Urinary bladder (tissue), 4 donors: ENCODE results near the gene PEAK1. TPM values are rescaled to one million over a fixed set of nuclear protein-coding genes. Genes with fewer than 3 reads are reported as not detected.

Experiments
- DNase-seq: peaks from one replicate; pipeline ENCODE4 v3.0.0-alpha.2; 2015; ENCODE audit errors: extremely low spot score
- H3K27ac ChIP-seq: one replicate; pipeline ENCODE4 v1.5.1; 2013; ENCODE audit warnings: low read depth, mild to moderate bottlenecking, moderate library complexity
- H3K36me3 ChIP-seq: one replicate; pipeline ENCODE4 v1.6.1; 2013; ENCODE audit warnings: mild to moderate bottlenecking, moderate library complexity; ENCODE audit not compliant: insufficient read depth
- H3K4me1 ChIP-seq: one replicate; pipeline ENCODE4 v1.6.1; 2013; ENCODE audit warnings: mild to moderate bottlenecking, moderate library complexity; ENCODE audit not compliant: insufficient read depth
- H3K4me3 ChIP-seq: one replicate; pipeline ENCODE4 v1.5.1; 2013; ENCODE audit warnings: low read depth, low read length
- WGBS: extraction: QIAGEN DNeasy Blood & Tissue Kit; methylation state at CpG from one replicate; pipeline ENCODE4 v1.1.7; 2013; 5-methylcytosine and 5-hydroxymethylcytosine counted together
- polyA plus RNA-seq: library from polyadenylated mRNA; stranded (reverse); fragments of 200-250 nt; gene quantifications from one replicate; pipeline ENCODE4 v1.2.3, GENCODE V29; 2013
- total RNA-seq: library from RNA; depleted of rRNA; stranded (reverse); fragments of >200 nt; gene quantifications from one replicate; pipeline ENCODE4 v1.2.3, GENCODE V29; 2014
- donor health status: healthy with polysubstance abuse.
- donor health status: healthy.

The PEAK1 gene
- total and polyA plus RNA-seq, 2 donors: 15.7 to 146 TPM

GRCh38 chr15:77350792-77351191 lies 69.1 kb downstream of the PEAK1 start:
- no peak overlapping the region for H3K4me3 ChIP-seq
- H3K4me1 ChIP-seq: no peaks in the 10 kb centered on the region
- peaks cover 2% of the 10 kb centered on the region for H3K36me3 ChIP-seq
- no peak for DNase-seq
- 100% methylated on average over 1 of the region's 1 CpG for WGBS
- no peak overlapping the region for H3K27ac ChIP-seq

- Histone ChIP-seq H3K36me3 (peaks cover 2% of the 10 kb centered on the region), H3K4me1 (no peaks in the 10 kb centered on the region), H3K4me3 (no peak overlapping the region), H3K27ac (no peak overlapping the region)
- 75% methylated on average over 2 of the region's 2 CpGs for WGBS
- no peak for DNase-seq
Measured at GRCh38 chr15:77349666-77350065, 70.2 kb downstream of the PEAK1 start.

GRCh38 chr15:77348511-77348910 lies 71.4 kb downstream of the PEAK1 start:
- Histone ChIP-seq H3K4me1 (no peaks in the 10 kb centered on the region), H3K36me3 (peaks cover 2% of the 10 kb centered on the region), H3K27ac (no peak overlapping the region), H3K4me3 (no peak overlapping the region)
- 95% methylated on average over 4 of the region's 4 CpGs for WGBS
- no peak for DNase-seq

GRCh38 chr15:77347197-77347596 lies 72.7 kb downstream of the PEAK1 start:
- H3K4me3 ChIP-seq: no peak overlapping the region
- peaks cover 2% of the 10 kb centered on the region for H3K36me3 ChIP-seq
- 34% methylated on average over 4 of the region's 4 CpGs for WGBS

GRCh38 chr15:77346245-77347036 lies 73.5 kb downstream of the PEAK1 start:
- DNase-seq: no peak
- Histone ChIP-seq H3K4me1 (no peaks in the 10 kb centered on the region), H3K27ac (no peak overlapping the region), H3K4me3 (no peak overlapping the region), H3K36me3 (peaks cover 2% of the 10 kb centered on the region)
- WGBS: 83% methylated on average over 4 of the region's 4 CpGs

More at GRCh38 chr15:77347197-77347596, 72.7 kb downstream of the PEAK1 start:
- no peaks in the 10 kb centered on the region for H3K4me1 ChIP-seq
- DNase-seq: no peak
- H3K27ac ChIP-seq: no peak overlapping the region

- Histone ChIP-seq H3K27ac (no peak overlapping the region), H3K4me3 (no peak overlapping the region), H3K36me3 (peaks cover 2% of the 10 kb centered on the region), H3K4me1 (no peaks in the 10 kb centered on the region)
- 63% methylated on average over 3 of the region's 3 CpGs for WGBS
- no peak for DNase-seq
Measured at GRCh38 chr15:77342807-77343206, 77.1 kb downstream of the PEAK1 start.

GRCh38 chr15:77340245-77340644 lies 79.7 kb downstream of the PEAK1 start:
- no peak overlapping the region for H3K4me3 ChIP-seq
- H3K4me1 ChIP-seq: peaks cover 2% of the 10 kb centered on the region
- no peak for DNase-seq
- H3K27ac ChIP-seq: no peak overlapping the region
- 94% methylated on average over 3 of the region's 3 CpGs for WGBS
- no peaks in the 10 kb centered on the region for H3K36me3 ChIP-seq

- DNase-seq: no peak
- WGBS: 88% methylated on average over 2 of the region's 2 CpGs
- peaks cover 2% of the 10 kb centered on the region for H3K4me1 ChIP-seq
- no peak overlapping the region for H3K27ac ChIP-seq
- no peak overlapping the region for H3K4me3 ChIP-seq
- peaks cover 1% of the 10 kb centered on the region for H3K36me3 ChIP-seq
Measured at GRCh38 chr15:77336006-77336405, 83.9 kb downstream of the PEAK1 start.

GRCh38 chr15:77335298-77335697 lies 84.6 kb downstream of the PEAK1 start:
- Histone ChIP-seq H3K36me3 (peaks cover 1% of the 10 kb centered on the region), H3K4me3 (no peak overlapping the region), H3K4me1 (peaks cover 2% of the 10 kb centered on the region), H3K27ac (no peak overlapping the region)
- WGBS: 40% methylated on average over 4 of the region's 4 CpGs
- no peak for DNase-seq

- Histone ChIP-seq H3K36me3 (peaks cover 1% of the 10 kb centered on the region), H3K4me1 (peaks cover 2% of the 10 kb centered on the region), H3K27ac (no peak overlapping the region), H3K4me3 (no peak overlapping the region)
- no peak for DNase-seq
- 89% methylated on average over 2 of the region's 2 CpGs for WGBS
Measured at GRCh38 chr15:77333166-77333565, 86.7 kb downstream of the PEAK1 start.

- 58% methylated on average over 1 of the region's 1 CpG for WGBS
- H3K27ac ChIP-seq: no peak overlapping the region
- H3K36me3 ChIP-seq: peaks cover 1% of the 10 kb centered on the region
- H3K4me3 ChIP-seq: no peak overlapping the region
- no peak for DNase-seq
- H3K4me1 ChIP-seq: no peaks in the 10 kb centered on the region
Measured at GRCh38 chr15:77329202-77329601, 90.7 kb downstream of the PEAK1 start.

GRCh38 chr15:77327844-77328529 lies 91.9 kb downstream of the PEAK1 start:
- no peak for DNase-seq
- H3K4me1 ChIP-seq: no peaks in the 10 kb centered on the region
- WGBS: 70% methylated on average over 3 of the region's 3 CpGs
- H3K27ac ChIP-seq: no peak overlapping the region
- no peak overlapping the region for H3K4me3 ChIP-seq
- H3K36me3 ChIP-seq: no peaks in the 10 kb centered on the region

GRCh38 chr15:77327168-77327567 lies 92.7 kb downstream of the PEAK1 start:
- Histone ChIP-seq H3K4me3 (no peak overlapping the region), H3K4me1 (no peaks in the 10 kb centered on the region), H3K36me3 (no peaks in the 10 kb centered on the region), H3K27ac (no peak overlapping the region)
- 46% methylated on average over 2 of the region's 2 CpGs for WGBS
- no peak for DNase-seq

- 54% methylated on average over 2 of the region's 2 CpGs for WGBS
- Histone ChIP-seq H3K4me3 (no peak overlapping the region), H3K27ac (no peak overlapping the region), H3K36me3 (no peaks in the 10 kb centered on the region), H3K4me1 (no peaks in the 10 kb centered on the region)
- no peak for DNase-seq
Measured at GRCh38 chr15:77326366-77326765, 93.5 kb downstream of the PEAK1 start.
